ENCODE data around the gene PTPRC. TPM values are rescaled to one million over a fixed set of nuclear protein-coding genes. Genes with fewer than 3 reads are reported as not detected.

PTPRC gene
- polyA plus RNA-seq, 3 donors from 2014 or later, result 1,000 to 1,490 (median 1,080) TPM

GRCh38 chr1:198656500-198656932 lies 17.7 kb downstream of the PTPRC start:
- Mint-ChIP-seq H3K4me3 (peak overlapping the region; percentile 77 to 86 (median 79)), H3K9me3 (no peaks in the 10 kb centered on the region), H3K27ac (peak overlapping the region; percentile 93 to 100 (median 98)), H3K36me3 (peaks cover 0 to 20% (median 16%) of the 10 kb centered on the region in 3 donors), H3K4me1 (peaks cover 74 to 97% of the 10 kb centered on the region in 2 donors), H3K27me3 (ENCODE audit: low read depth in 3 of 3) (peaks cover 5 to 16% (median 8%) of the 10 kb centered on the region in 3 donors)
- DNase-seq, result peak; percentile 78 to 81 (median 81)

GRCh38 chr1:198657550-198658064 lies 18.8 kb downstream of the PTPRC start:
- H3K27ac Mint-ChIP-seq, result peak overlapping the region; percentile 90 to 100 (median 98)
- peak; percentile 54 to 65 (median 61) for DNase-seq

GRCh38 chr1:198660341-198661261 lies 21.8 kb downstream of the PTPRC start:
- DNase-seq, result peak; percentile 70 to 77 (median 71)
- Mint-ChIP-seq H3K27ac (peak overlapping the region; percentile 76 to 100 (median 88)), H3K27me3 (ENCODE audit: low read depth in 3 of 3) (peaks cover 5 to 16% (median 16%) of the 10 kb centered on the region in 3 donors), H3K36me3 (peaks cover 16 to 20% (median 16%) of the 10 kb centered on the region in 3 donors), H3K9me3 (no peaks in the 10 kb centered on the region), H3K4me3 (peak overlapping the region; percentile 59 to 86 (median 79)), H3K4me1 (peaks cover 75 to 95% of the 10 kb centered on the region in 2 donors)

More at GRCh38 chr1:198657550-198658064, 18.8 kb downstream of the PTPRC start:
- H3K9me3 Mint-ChIP-seq, result no peaks in the 10 kb centered on the region
- peaks cover 5 to 16% (median 10%) of the 10 kb centered on the region in 3 donors for H3K27me3 Mint-ChIP-seq (ENCODE audit: low read depth in 3 of 3)
- H3K4me3 Mint-ChIP-seq, result peak overlapping the region; percentile 54 to 86 (median 79)
- peaks cover 71 to 97% of the 10 kb centered on the region in 2 donors for H3K4me1 Mint-ChIP-seq
- peaks cover under 1 to 19% (median 15%) of the 10 kb centered on the region in 3 donors for H3K36me3 Mint-ChIP-seq

- peaks cover 19 to 31% (median 21%) of the 10 kb centered on the region in 3 donors for H3K36me3 Mint-ChIP-seq
- no peaks in the 10 kb centered on the region for H3K9me3 Mint-ChIP-seq
- H3K27ac Mint-ChIP-seq, result peak overlapping the region; percentile 90 to 100 (median 94)
- no peak for DNase-seq
- H3K4me1 Mint-ChIP-seq, result peaks cover 77 to 95% of the 10 kb centered on the region in 2 donors
- peaks cover 2 to 17% (median 6%) of the 10 kb centered on the region in 3 donors for H3K27me3 Mint-ChIP-seq (ENCODE audit: low read depth in 3 of 3)
- H3K4me3 Mint-ChIP-seq, result peak overlapping the region; percentile 62 to 85 (median 76)
Observed at GRCh38 chr1:198662821-198663220, 24.0 kb downstream of the PTPRC start.

GRCh38 chr1:198664068-198664788 lies 25.4 kb downstream of the PTPRC start:
- no peaks in the 10 kb centered on the region for H3K9me3 Mint-ChIP-seq
- DNase-seq, result no peak
- peak overlapping the region; percentile 51 to 75 (median 65) for H3K4me3 Mint-ChIP-seq
- H3K36me3 Mint-ChIP-seq, result peaks cover 19 to 40% (median 24%) of the 10 kb centered on the region in 3 donors
- H3K4me1 Mint-ChIP-seq, result peaks cover 78 to 95% of the 10 kb centered on the region in 2 donors
- H3K27me3 Mint-ChIP-seq (ENCODE audit: low read depth in 3 of 3), result peaks cover 2 to 16% (median 7%) of the 10 kb centered on the region in 3 donors
- peak overlapping the region; percentile 90 to 100 (median 92) for H3K27ac Mint-ChIP-seq

GRCh38 chr1:198667186-198667585 lies 28.3 kb downstream of the PTPRC start:
- Mint-ChIP-seq H3K4me1 (peaks cover 85 to 99% of the 10 kb centered on the region in 2 donors), H3K9me3 (no peaks in the 10 kb centered on the region), H3K27me3 (ENCODE audit: low read depth in 3 of 3) (peaks cover 0 to 14% (median 3%) of the 10 kb centered on the region in 3 donors), H3K36me3 (peaks cover 26 to 47% (median 30%) of the 10 kb centered on the region in 3 donors), H3K4me3 (peak overlapping the region; percentile 0 to 78 (median 72)), H3K27ac (peak overlapping the region; percentile 92 to 100 (median 96))
- DNase-seq, result no peak

GRCh38 chr1:198667807-198668206 lies 29.0 kb downstream of the PTPRC start:
- Mint-ChIP-seq H3K4me1 (peaks cover 85 to 99% of the 10 kb centered on the region in 2 donors), H3K4me3 (peak overlapping the region; percentile 63 to 78 (median 72)), H3K27ac (peak overlapping the region; percentile 92 to 100 (median 96)), H3K27me3 (ENCODE audit: low read depth in 3 of 3) (peaks cover 0 to 14% (median 3%) of the 10 kb centered on the region in 3 donors), H3K9me3 (no peaks in the 10 kb centered on the region), H3K36me3 (peaks cover 28 to 47% (median 32%) of the 10 kb centered on the region in 3 donors)
- DNase-seq, result no peak

GRCh38 chr1:198669023-198669698 lies 30.3 kb downstream of the PTPRC start:
- Mint-ChIP-seq H3K9me3 (no peaks in the 10 kb centered on the region), H3K4me3 (peak overlapping the region; percentile 63 to 78 (median 72)), H3K27ac (peak overlapping the region; percentile 92 to 100 (median 96)), H3K27me3 (ENCODE audit: low read depth in 3 of 3) (peaks cover 0 to 14% (median 3%) of the 10 kb centered on the region in 3 donors), H3K36me3 (peaks cover 25 to 50% (median 34%) of the 10 kb centered on the region in 3 donors), H3K4me1 (peaks cover 88 to 99% of the 10 kb centered on the region in 2 donors)
- DNase-seq, result peak; percentile 71 to 81 (median 72)

- Mint-ChIP-seq H3K27ac (peak overlapping the region; percentile 92 to 100 (median 96)), H3K36me3 (peaks cover 26 to 43% (median 30%) of the 10 kb centered on the region in 3 donors), H3K4me1 (peaks cover 85 to 99% of the 10 kb centered on the region in 2 donors), H3K9me3 (no peaks in the 10 kb centered on the region), H3K4me3 (peak overlapping the region; percentile 63 to 78 (median 72)), H3K27me3 (ENCODE audit: low read depth in 3 of 3) (peaks cover 0 to 9% (median 3%) of the 10 kb centered on the region in 3 donors)
- DNase-seq, result no peak
Observed at GRCh38 chr1:198669771-198670170, 30.9 kb downstream of the PTPRC start.

GRCh38 chr1:198671136-198671535 lies 32.3 kb downstream of the PTPRC start:
- no peaks in the 10 kb centered on the region for H3K9me3 Mint-ChIP-seq
- H3K4me3 Mint-ChIP-seq, result peak overlapping the region; percentile 47 to 63 (median 58)
- H3K27me3 Mint-ChIP-seq (ENCODE audit: low read depth in 3 of 3), result peaks cover 0 to 4% (median 3%) of the 10 kb centered on the region in 3 donors
- H3K4me1 Mint-ChIP-seq, result peaks cover 88 to 100% of the 10 kb centered on the region in 2 donors
- DNase-seq, result no peak
- H3K36me3 Mint-ChIP-seq, result peaks cover 24 to 33% (median 27%) of the 10 kb centered on the region in 3 donors
- peak overlapping the region; percentile 87 to 100 (median 92) for H3K27ac Mint-ChIP-seq

GRCh38 chr1:198672124-198672523 lies 33.3 kb downstream of the PTPRC start:
- peaks cover 92 to 100% of the 10 kb centered on the region in 2 donors for H3K4me1 Mint-ChIP-seq
- H3K27me3 Mint-ChIP-seq (ENCODE audit: low read depth in 3 of 3), result peaks cover 0 to 3% (median 2%) of the 10 kb centered on the region in 3 donors
- H3K36me3 Mint-ChIP-seq, result peaks cover 24 to 29% (median 28%) of the 10 kb centered on the region in 3 donors
- DNase-seq, result no peak
- no peaks in the 10 kb centered on the region for H3K9me3 Mint-ChIP-seq
- peak overlapping the region; percentile 87 to 100 (median 92) for H3K27ac Mint-ChIP-seq
- peak overlapping the region; percentile 6 to 62 (median 28) for H3K4me3 Mint-ChIP-seq

- peaks cover 92 to 100% of the 10 kb centered on the region in 2 donors for H3K4me1 Mint-ChIP-seq
- peaks cover 19 to 32% (median 28%) of the 10 kb centered on the region in 3 donors for H3K36me3 Mint-ChIP-seq
- peaks cover 3 to 12% (median 5%) of the 10 kb centered on the region in 3 donors for H3K27me3 Mint-ChIP-seq (ENCODE audit: low read depth in 3 of 3)
- H3K4me3 Mint-ChIP-seq, result peak overlapping the region; percentile 15 to 80 (median 46)
- no peak for DNase-seq
- H3K9me3 Mint-ChIP-seq, result no peaks in the 10 kb centered on the region
- H3K27ac Mint-ChIP-seq, result peak overlapping the region; percentile 87 to 100 (median 92)
Observed at GRCh38 chr1:198674009-198674408, 35.2 kb downstream of the PTPRC start.

Data from immature natural killer cell (primary cell).